GM18907 (cell line): ENCODE results near the gene ANAPC16.
"Not testable (repeated sequence)": the region's sequence is repeated elsewhere in the genome, so short reads cannot be mapped to it uniquely, and the experiment has no call there.

ENCODE experiments used
- ATAC-seq: cut with Tn5 transposase; IDR thresholded peaks from one replicate; pipeline ENCODE4 v1.9.1; 2021; ENCODE audit warnings: mild to moderate bottlenecking, moderate library complexity; ENCODE audit not compliant: unreplicated experiment

Gene ANAPC16

GRCh38 chr10:72215611-72216549 is at the start of gene ANAPC16, which contains the start of gene ASCC1:
Gene ANAPC16 (plus strand): TSS chr10:72216012. CDS start chr10:72223915, 7,903 bp downstream.
Gene ASCC1 (minus strand): TSS chr10:72216276. CDS start chr10:72213298, 2,978 bp downstream.
- peak; percentile 83 for ATAC-seq

- no peak for ATAC-seq
These were observed 48.7 kb upstream of the ANAPC16 start for GRCh38 chr10:72167118-72167517.

DNA sequence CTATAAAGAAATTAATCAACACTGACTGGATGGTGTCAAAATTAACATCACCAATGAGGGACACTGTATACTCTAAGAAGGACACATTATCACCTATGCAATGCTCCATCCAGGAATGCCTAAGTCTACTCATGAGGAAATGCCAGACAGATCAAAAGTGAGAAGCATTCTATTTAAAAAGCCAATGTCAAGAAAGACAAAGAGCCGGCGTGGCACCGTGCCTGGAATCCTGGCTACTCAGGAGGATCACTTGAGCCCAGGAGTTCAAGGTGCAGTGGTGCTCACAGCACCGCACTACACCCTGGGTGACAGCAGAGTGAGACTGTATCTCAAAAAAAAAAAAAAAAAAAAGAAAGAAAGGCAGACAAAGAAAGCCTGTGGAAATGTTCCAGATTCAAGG is 45.5 kb upstream of the ANAPC16 start:
- no peak for ATAC-seq

- ATAC-seq = no peak
These were observed 45.1 kb upstream of the ANAPC16 start for GRCh38 chr10:72170733-72171132.

DNA sequence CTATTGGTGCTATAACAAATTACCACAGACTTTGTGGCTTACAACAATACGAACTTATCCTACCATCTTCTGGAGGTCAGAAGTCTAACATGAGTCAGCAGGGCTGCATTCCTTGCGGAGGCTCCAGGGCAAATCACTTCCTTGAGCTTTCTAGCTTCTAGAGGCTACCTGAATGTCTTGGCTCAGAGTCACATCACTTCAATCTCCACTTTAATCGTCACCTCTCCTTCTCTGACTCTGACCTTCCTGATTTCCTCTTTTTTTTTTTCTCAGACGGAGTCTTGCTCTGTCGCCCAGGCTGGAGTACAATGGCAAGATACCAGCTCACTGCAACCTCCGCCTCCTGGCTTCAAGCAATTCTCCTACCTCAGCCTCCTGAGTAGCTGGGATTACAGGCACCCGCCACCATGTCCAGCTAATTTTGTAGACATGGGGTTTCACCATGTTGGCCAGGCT is 44.6 kb upstream of the ANAPC16 start:
- ATAC-seq = no peak

DNA sequence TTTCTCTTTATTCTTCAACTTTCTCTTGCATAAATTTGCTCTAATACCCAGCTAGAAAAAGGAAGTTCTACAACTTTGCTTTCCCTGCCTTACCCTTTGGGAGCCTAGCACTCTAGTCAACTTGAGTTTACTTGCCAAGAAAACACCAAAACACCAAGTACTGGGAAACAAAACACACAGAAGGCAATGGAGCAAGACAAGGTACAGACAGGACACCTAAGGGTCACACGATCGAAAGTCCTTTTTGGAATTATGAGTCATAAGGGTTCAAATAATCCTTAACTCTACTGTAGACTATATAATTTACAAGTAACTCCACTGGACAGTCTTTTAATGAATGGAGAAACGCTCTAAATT is 42.6 kb upstream of the ANAPC16 start:
- no peak for ATAC-seq

DNA sequence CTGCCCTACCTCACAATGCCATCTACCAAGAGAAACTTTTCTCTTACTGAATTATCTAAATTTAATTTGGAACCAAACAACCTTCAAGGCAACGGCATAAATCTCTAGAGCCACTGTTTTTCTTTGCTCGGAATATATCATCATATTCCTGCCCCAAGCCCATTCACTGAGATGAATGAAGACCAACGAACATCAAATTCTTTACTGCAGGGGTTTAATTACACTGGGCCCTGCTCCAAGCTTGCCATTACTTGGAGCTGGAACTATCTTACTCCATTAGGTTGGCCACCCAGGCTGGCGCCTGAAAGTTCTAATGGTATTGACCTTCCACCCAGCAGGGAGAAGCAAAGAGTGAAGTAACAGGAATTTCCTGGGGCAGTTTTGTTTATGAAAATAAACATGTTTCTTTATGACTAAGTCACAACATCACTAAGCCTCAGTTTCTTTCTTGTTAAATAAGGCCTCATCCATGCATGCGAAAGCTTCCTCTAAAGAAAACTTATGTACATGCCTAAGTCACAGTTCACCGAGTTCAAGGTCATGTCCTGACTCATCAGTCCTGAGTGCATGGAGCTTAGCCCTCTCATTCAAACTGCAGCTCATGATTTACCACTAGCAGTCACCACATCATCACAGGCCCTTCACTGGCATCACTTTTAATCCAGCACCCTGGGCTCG is 42.1 kb upstream of the ANAPC16 start:
- ATAC-seq = peak; percentile 49

DNA sequence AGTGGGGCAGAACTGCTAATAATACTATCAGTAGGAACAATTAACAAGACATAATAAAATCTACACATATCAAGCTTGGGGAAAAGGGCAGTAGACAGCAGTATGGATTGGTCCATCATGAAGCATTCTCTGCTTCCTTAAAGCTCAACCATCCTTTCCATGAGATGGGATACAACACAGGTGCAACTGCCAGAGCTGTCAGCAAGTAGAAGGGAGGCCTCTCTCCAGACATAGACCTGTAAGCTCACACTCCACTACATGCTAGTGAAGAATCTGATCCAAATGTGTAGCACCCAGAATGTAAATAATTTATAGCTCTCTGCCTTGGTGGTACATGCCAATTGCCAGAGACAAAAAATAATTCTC is 41.5 kb upstream of the ANAPC16 start:
- ATAC-seq = peak; percentile 13

DNA sequence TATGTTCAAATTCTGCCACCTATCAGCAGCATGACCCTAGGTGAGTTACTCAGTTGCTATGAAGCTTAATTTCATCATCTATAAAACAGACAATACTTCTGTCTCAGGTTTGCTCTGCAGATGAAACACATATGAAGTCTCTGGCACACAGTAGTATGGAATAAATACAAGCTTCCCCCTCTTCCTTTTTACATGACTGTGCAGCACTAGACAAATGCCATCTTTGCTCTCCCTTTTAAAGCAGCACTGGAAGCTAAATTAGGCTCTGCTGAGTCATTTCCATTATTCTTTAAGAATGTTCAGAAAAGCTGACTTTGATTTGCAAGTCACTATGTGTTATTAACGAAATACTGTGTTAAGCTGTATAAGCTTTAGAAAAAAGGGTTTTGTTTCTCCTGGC is 40.7 kb upstream of the ANAPC16 start:
- no peak for ATAC-seq

DNA sequence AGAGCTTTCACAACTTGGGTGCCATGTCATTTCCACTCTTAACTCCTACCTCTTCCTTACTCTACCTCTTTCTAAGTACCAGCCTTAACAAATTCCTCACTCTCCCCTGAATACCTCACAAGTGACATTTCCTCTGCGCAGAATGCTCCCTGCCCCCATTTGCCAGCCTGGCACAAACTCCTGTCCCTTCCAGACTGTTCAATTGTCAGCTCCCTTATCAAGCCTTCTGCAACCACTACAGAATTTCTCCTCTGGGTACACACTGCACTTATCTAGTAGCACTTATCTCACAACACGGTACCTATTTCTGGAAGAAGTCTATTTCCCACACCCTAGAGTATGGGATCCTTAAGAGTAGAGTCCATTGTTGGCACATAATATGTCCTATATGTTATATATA is 39.1 kb upstream of the ANAPC16 start:
- no peak for ATAC-seq

DNA sequence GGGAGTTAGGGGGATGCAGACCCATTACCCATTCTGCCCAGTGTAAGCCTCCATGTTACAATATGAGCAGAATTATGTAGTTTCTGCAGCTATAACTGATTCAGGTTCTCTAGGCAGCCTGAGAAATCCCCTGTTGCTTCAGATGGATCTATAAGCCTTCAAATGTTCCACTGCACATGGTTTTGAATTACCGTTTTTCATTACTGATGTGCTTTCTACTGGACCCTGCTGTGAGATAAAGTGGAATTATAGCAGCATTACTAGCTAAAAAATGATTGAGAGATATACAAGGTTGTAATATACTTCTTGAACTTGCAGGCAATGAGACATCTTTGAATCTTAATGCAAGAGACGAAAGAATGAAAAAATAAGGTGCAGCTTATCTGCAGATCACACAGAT is 38.4 kb upstream of the ANAPC16 start:
- no peak for ATAC-seq

DNA sequence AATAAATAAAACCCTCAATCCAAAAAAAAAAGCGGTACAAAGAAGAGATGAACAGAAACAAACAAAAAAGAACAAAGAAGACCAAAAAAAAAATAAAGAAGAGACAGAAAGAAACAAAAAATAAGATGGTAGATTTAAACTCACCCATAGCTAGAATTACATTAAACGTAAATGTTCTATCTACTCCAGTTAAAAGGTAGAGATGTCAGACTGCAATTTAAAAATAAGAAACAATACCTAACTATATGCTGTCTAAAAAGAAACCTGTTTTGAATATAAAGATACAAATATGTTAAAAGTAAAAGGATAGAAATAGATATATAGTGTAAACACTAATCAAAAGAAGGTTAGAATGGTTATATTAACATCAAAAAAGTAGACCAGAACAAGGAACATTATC is 31.7 kb upstream of the ANAPC16 start:
- no peak for ATAC-seq

- ATAC-seq = no peak
These were observed 29.4 kb upstream of the ANAPC16 start for GRCh38 chr10:72186258-72186981.

GRCh38 chr10:72186982-72187330 is 28.9 kb upstream of the ANAPC16 start:
- ATAC-seq = no peak

DNA sequence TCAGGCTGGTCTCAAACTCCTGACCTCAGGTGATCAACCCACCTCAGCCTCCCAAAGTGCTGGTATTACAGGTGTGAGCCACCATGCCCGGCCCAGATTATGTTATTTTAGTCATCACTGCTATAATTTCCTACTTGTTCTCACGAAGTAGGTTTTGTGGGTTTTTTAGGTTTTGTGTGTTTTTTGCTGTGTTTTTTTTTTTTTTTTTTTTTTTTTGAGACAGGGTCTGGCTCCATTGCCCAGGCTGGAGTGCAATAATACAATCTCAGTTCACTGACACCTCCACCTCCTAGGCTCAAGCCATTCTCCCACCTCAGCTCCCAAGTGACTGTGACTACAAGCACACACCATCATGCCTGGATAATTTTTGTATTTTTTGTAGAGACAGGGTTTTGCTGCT is 20.9 kb upstream of the ANAPC16 start:
- no peak for ATAC-seq

DNA sequence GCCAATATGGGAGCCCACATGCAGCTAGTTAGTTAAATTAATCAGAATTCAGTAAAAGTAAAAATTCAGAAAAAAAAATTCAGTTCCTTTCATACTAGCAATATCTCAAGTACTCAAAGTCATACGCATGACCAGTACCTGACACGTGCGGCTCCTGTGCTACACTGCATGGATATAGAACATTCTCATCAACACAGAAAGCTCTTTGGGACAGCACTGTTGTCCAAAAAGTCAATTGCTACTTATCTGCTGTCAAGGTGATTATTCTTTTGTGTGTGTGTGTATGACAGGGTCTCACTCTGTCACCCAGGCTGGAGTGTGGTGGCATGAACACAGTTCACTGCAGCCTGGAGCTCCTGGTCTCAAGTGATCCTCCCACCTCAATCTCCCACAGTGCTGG is 14.9 kb upstream of the ANAPC16 start:
- no peak for ATAC-seq

DNA sequence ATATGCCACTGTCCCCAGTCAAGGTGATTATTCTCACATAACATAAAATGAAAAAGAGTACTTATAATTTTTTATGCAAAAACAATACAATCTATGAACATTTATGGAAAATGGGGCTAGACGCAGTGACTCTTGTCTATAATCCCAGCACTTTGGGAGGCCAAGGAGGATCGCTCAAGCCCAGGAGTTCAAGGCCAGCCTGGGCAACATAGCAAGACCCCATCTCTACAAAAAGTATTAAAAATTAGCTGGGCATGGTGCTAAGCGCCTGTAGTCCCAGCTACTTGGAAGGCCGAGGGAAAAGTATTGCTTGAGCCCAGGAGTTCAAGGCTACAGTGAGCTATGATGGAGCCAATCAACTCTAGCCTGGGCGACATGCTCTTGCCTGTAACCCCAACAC is 14.5 kb upstream of the ANAPC16 start:
- no peak for ATAC-seq

GRCh38 chr10:72204296-72204695 is 11.5 kb upstream of the ANAPC16 start:
- ATAC-seq = no peak

DNA sequence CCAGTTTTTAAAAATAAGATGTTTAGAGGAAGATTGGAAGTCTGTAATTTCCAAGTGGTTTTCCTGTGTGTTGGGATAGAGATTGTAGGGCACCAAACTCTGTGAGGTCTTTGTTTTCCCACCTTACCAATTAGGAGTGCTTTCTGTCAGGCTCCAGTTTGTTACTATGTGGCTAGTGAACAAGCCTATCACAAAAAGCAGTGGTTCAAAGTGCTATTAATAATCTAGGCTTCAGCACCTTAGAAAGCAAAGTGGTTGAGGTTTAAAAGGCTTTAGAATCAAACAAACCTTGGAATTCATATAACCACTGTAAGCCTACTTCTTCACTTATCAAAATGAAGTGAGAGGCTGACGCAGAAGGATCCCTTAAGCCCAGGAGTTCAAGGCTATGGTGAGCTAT is 11.1 kb upstream of the ANAPC16 start:
- ATAC-seq = no peak

- ATAC-seq = no peak
These were observed 9.1 kb upstream of the ANAPC16 start for GRCh38 chr10:72206511-72207229.

- not testable (repeated sequence) for ATAC-seq
These were observed 7.3 kb upstream of the ANAPC16 start for GRCh38 chr10:72208526-72208925.
